K562 (cell line): ENCODE measurements around the gene TEP1. TPM values are rescaled to one million over a fixed set of nuclear protein-coding genes. Genes with fewer than 3 reads are reported as not detected.

Experiments used
- ATAC-seq: fragments of 200-7000 bp; cut with Tn5 transposase; 3 replicates; pipeline ENCODE4 v1.9.1; 2020; ENCODE audit warnings: moderate library complexity
- BruUV-seq: library from RNA; stranded (reverse); fragments of 400-500 nt; replicated peaks from 2 replicates; lab custom pipeline; 2021; lab: Mats Ljungman, UMichigan
- CTCF ChIA-PET: fragments of 300-600 bp; formaldehyde crosslinking; extraction: SDS; loops from one replicate; lab custom pipeline; 2021; ENCODE audit warnings: low intra/inter-chr PET ratio; lab: Yijun Ruan, JAX
- POLR2A ChIA-PET: fragments of 300-600, 350-650 bp; sonication (Branson Sonifier 250); formaldehyde crosslinking; extraction: SDS; loops from one replicate; lab custom pipeline; 2021; ENCODE audit warnings: antibody characterized with exemption, inconsistent platforms; lab: Yijun Ruan, JAX
- DNase-seq, 4 experiments: peaks; one replicate each; pipeline versions ENCODE4 v3.0.0 to v3.0.0-alpha.2; 2011 to 2018; ENCODE audit warnings: low spot score in 3 of 4, mixed read lengths in 3 of 4; ENCODE audit errors: extremely low read depth in 1 of 4
- FAIRE-seq: peaks from 2 replicates; lab custom pipeline; 2011; peaks lifted over from hg19 to GRCh38; lab: Jason Lieb, UNC
- H2AFZ ChIP-seq: 2 replicates; pipeline ENCODE4 v1.6.0; 2011; ENCODE audit warnings: low read depth, low read length, control low read depth, inconsistent platforms
- H3K27ac ChIP-seq: fragments of 200-600 bp; 3 replicates; pipeline ENCODE4 v1.8.0; 2011; ENCODE audit warnings: low read depth, mild to moderate bottlenecking, control low read depth, inconsistent platforms, low read length, moderate library complexity, mixed read lengths; ENCODE audit errors: extremely low read depth
- H3K27me3 ChIP-seq, 2 experiments: fragments of 300-600 bp in 1 of 2; 2 replicates in 1 of 2; 3 replicates in 1 of 2; pipeline versions ENCODE4 v1.6.0 to v1.8.0; 2011; ENCODE audit warnings: inconsistent platforms in 2 of 2, low read length in 2 of 2, mild to moderate bottlenecking in 1 of 2, mixed read lengths in 1 of 2, moderate library complexity in 1 of 2; ENCODE audit not compliant: control insufficient read depth in 2 of 2, insufficient read depth in 2 of 2
- H3K36me3 ChIP-seq: fragments of 300-600 bp; 3 replicates; pipeline ENCODE4 v1.8.0; 2011; ENCODE audit warnings: mild to moderate bottlenecking, low read length, inconsistent platforms; ENCODE audit not compliant: control insufficient read depth, insufficient read depth
- H3K4me1 ChIP-seq, 2 experiments: fragments of 200-600 bp in 1 of 2; replicated peaks in 1 of 2; 2 replicates in 1 of 2; 3 replicates in 1 of 2; pipeline versions ENCODE4 v1.5.1 to v1.8.0; 2011; ENCODE audit warnings: inconsistent platforms in 2 of 2, low read length in 2 of 2, mild to moderate bottlenecking in 1 of 2, mixed read lengths in 1 of 2, moderate library complexity in 1 of 2; ENCODE audit not compliant: control insufficient read depth in 2 of 2, insufficient read depth in 2 of 2
- H3K4me2 ChIP-seq: 2 replicates; pipeline ENCODE4 v1.6.1; 2011; ENCODE audit warnings: low read length, control low read depth, inconsistent platforms, mixed read lengths; ENCODE audit not compliant: insufficient read depth
- H3K4me3 ChIP-seq: fragments of 200-600 bp; sonication (generic), shearing (Covaris generic); 2 replicates; pipeline ENCODE4 v1.5.1; 2016; ENCODE audit warnings: control low read depth, inconsistent platforms
- H3K79me2 ChIP-seq: fragments of 200-600 bp; 3 replicates; pipeline ENCODE4 v1.8.0; 2011; ENCODE audit warnings: low read length, inconsistent platforms; ENCODE audit not compliant: control insufficient read depth, insufficient read depth
- H3K9ac ChIP-seq, 2 experiments: 2 replicates each; pipeline versions ENCODE4 v1.6.0 to v1.6.1; 2011; ENCODE audit warnings: low read depth in 2 of 2, low read length in 2 of 2, control low read depth in 1 of 2, inconsistent platforms in 1 of 2, mild to moderate bottlenecking in 1 of 2, mixed read lengths in 1 of 2; ENCODE audit not compliant: insufficient read depth in 1 of 2
- H3K9me1 ChIP-seq: one replicate; pipeline ENCODE4 v1.6.0; 2011; ENCODE audit warnings: inconsistent platforms, mild to moderate bottlenecking, low read length, moderate library complexity; ENCODE audit not compliant: control insufficient read depth, insufficient read depth
- H3K9me3 ChIP-seq: replicated peaks from 2 replicates; pipeline ENCODE4 v1.5.1; 2011; ENCODE audit warnings: low read depth, low read length, inconsistent platforms; ENCODE audit not compliant: control insufficient read depth, insufficient read depth
- H4K20me1 ChIP-seq: replicated peaks from 2 replicates; pipeline ENCODE4 v1.6.1; 2011; ENCODE audit warnings: low read length, inconsistent platforms, mixed read lengths; ENCODE audit not compliant: control insufficient read depth, insufficient read depth
- NRF1 ChIP-seq, 2 experiments: fragments of 450-650 bp; IDR thresholded peaks in 1 of 2; conservative IDR thresholded peaks in 1 of 2; 2 replicates each; pipeline ENCODE4 v1.6.1; 2014; ENCODE audit warnings: mild to moderate bottlenecking in 2 of 2
- WGBS: fragments of 100-300 bp; shearing (Covaris generic); methylation state at CpG from one replicate; pipeline ENCODE4 v1.1.6; 2016; ENCODE audit warnings: low coverage, mixed read lengths; ENCODE audit not compliant: insufficient coverage; ENCODE audit errors: missing lambda C conversion rate; 5-methylcytosine and 5-hydroxymethylcytosine counted together
- in situ Hi-C: fragments of 300-500 bp; cut with MboI; formaldehyde crosslinking; loops from 4 replicates; pipeline ENCODE4 v1.15.0; 2018; ENCODE audit warnings: inconsistent platforms, mixed read lengths
- intact Hi-C: fragments of 100-400 bp; cut with micrococcal nuclease; formaldehyde crosslinking; loops from 2 replicates; pipeline ENCODE4 v1.14.2; 2022
- polyA plus RNA-seq, 8 experiments: library from polyadenylated mRNA; depleted of rRNA in 4 of 8; stranded (reverse) in 5 of 8; unstranded in 3 of 8; fragments of >200 nt; fragmentation: Nextera tagmentation in 2 of 8; fragmentation: Illumina TruSeq in 1 of 8; extraction: Ambion mirVana in 2 of 8; extraction: Trizol in 1 of 8; gene quantifications; 2 replicates each; pipeline versions ENCODE4 v1.2.1 to v1.2.3, GENCODE V29; 2011 to 2014; ENCODE audit warnings: inconsistent platforms in 1 of 8, missing spikeins in 1 of 8
- total RNA-seq, 7 experiments: library from RNA; depleted of rRNA in 6 of 7; stranded (reverse); fragments of >200 nt in 6 of 7; fragmentation: Illumina TruSeq in 2 of 7; extraction: Trizol in 2 of 7; gene quantifications; 2 replicates each; pipeline versions ENCODE4 v1.2.1 to v1.2.3, GENCODE V29; 2011 to 2021; ENCODE audit warnings: low replicate concordance in 1 of 7
- TF ChIP-seq, protein P1 (sequence below), 2 experiments: fragments of 450-650 bp in 1 of 2; sonication (generic) in 1 of 2; formaldehyde crosslinking in 1 of 2; IDR thresholded peaks; 2 replicates each; pipeline versions ENCODE4 v1.7.1 to v1.9.0; 2016 to 2022; ENCODE audit warnings: inconsistent platforms in 1 of 2, mild to moderate bottlenecking in 1 of 2, missing genetic modification reagents in 1 of 2

The TEP1 gene
- total and polyA plus RNA-seq, 9 of the 15 experiments (the other 6 are each of a cell fraction or from before 2014, with no cell fraction given) = 1.0 to 12.2 (median 7.1) TPM

GRCh38 chr14:20434701-20435581 is 21.6 kb upstream of the TEP1 start:
- Histone ChIP-seq H3K79me2 (no peaks in the 10 kb centered on the region), H3K4me3 (no peak overlapping the region), H3K9me1 (no peaks in the 10 kb centered on the region), H3K27ac (no peak overlapping the region), H3K27me3 (no peaks in the 10 kb centered on the region), H3K4me2 (no peak overlapping the region), H3K9me3 (no peaks in the 10 kb centered on the region), H3K9ac (no peak overlapping the region), H3K4me1 (peaks cover 4 to 13% of the 10 kb centered on the region in 2 experiments; a peak in 4 of 5 replicates), H4K20me1 (no peaks in the 10 kb centered on the region), H3K36me3 (no peaks in the 10 kb centered on the region), H2AFZ (no peak overlapping the region)
- no TSS peak for BruUV-seq
- ATAC-seq (no peak), DNase-seq (no peak), FAIRE-seq (no peak)
- TF ChIP-seq NRF1 (conservative IDR thresholded peaks at IDR 0.05 in 1 of 2, IDR thresholded peaks at IDR 0.05 in 1 of 2) = peak; percentile 25 to 31; a peak in 2 of 4 replicates
- TF ChIP-seq, protein P1, sequence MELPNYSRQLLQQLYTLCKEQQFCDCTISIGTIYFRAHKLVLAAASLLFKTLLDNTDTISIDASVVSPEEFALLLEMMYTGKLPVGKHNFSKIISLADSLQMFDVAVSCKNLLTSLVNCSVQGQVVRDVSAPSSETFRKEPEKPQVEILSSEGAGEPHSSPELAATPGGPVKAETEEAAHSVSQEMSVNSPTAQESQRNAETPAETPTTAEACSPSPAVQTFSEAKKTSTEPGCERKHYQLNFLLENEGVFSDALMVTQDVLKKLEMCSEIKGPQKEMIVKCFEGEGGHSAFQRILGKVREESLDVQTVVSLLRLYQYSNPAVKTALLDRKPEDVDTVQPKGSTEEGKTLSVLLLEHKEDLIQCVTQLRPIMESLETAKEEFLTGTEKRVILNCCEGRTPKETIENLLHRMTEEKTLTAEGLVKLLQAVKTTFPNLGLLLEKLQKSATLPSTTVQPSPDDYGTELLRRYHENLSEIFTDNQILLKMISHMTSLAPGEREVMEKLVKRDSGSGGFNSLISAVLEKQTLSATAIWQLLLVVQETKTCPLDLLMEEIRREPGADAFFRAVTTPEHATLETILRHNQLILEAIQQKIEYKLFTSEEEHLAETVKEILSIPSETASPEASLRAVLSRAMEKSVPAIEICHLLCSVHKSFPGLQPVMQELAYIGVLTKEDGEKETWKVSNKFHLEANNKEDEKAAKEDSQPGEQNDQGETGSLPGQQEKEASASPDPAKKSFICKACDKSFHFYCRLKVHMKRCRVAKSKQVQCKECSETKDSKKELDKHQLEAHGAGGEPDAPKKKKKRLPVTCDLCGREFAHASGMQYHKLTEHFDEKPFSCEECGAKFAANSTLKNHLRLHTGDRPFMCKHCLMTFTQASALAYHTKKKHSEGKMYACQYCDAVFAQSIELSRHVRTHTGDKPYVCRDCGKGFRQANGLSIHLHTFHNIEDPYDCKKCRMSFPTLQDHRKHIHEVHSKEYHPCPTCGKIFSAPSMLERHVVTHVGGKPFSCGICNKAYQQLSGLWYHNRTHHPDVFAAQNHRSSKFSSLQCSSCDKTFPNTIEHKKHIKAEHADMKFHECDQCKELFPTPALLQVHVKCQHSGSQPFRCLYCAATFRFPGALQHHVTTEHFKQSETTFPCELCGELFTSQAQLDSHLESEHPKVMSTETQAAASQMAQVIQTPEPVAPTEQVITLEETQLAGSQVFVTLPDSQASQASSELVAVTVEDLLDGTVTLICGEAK (IDR thresholded peaks at IDR 0.05) = no peak
- TF ChIP-seq, protein P1 (CRISPR knock-in tag; IDR thresholded peaks at IDR 0.05) = no peak
- in situ Hi-C loops (no loop called here), intact Hi-C loops (no loop called here)
- POLR2A ChIA-PET = no interaction called here
- WGBS = 49% methylated on average over 10 of the region's 44 CpGs
- CTCF ChIA-PET = no interaction called here
